SK-N-SH (cell line): ENCODE data around the gene SNAI3. TPM values are rescaled to one million over a fixed set of nuclear protein-coding genes. Genes with fewer than 3 reads are reported as not detected.

ENCODE experiments used
- CTCF ChIA-PET: fragments of 300-600, 350-600 bp; formaldehyde crosslinking; extraction: SDS; loops from one replicate; lab custom pipeline; 2021; lab: Yijun Ruan, JAX
- POLR2A ChIA-PET: fragments of 350-600 bp; sonication (Branson Sonifier 250); formaldehyde crosslinking; extraction: SDS; loops from one replicate; lab custom pipeline; 2020; ENCODE audit warnings: antibody characterized with exemption, inconsistent platforms; lab: Yijun Ruan, JAX
- DNase-seq: peaks from one replicate; pipeline ENCODE4 v3.0.0; 2012
- H2AFZ ChIP-seq: fragments of 200-600 bp; sonication (generic); 2 replicates; pipeline ENCODE4 v1.8.1; 2016; ENCODE audit warnings: antibody characterized with exemption, mild to moderate bottlenecking, low read depth
- H3F3A ChIP-seq: fragments of 200-600 bp; sonication (generic); replicated peaks from 2 replicates; pipeline ENCODE3; 2016; ENCODE audit warnings: antibody characterized with exemption, mild to moderate bottlenecking; ENCODE audit not compliant: insufficient read depth
- H3K27ac ChIP-seq, 2 experiments: fragments of 200-500 bp in 1 of 2; fragments of 200-600 bp in 1 of 2; sonication (Bioruptor generic) in 1 of 2; sonication (generic), shearing (Covaris generic) in 1 of 2; 2 replicates each; pipeline versions ENCODE4 v1.5.1 to v1.6.1; 2014 to 2016; ENCODE audit warnings: low read depth in 2 of 2, inconsistent platforms in 1 of 2, low read length in 1 of 2, mild to moderate bottlenecking in 1 of 2, mixed read lengths in 1 of 2
- H3K27me3 ChIP-seq: fragments of 200-600 bp; sonication (generic), shearing (Covaris generic); 2 replicates; pipeline ENCODE4 v1.6.1; 2016; ENCODE audit warnings: mixed run types; ENCODE audit not compliant: insufficient read depth
- H3K36me3 ChIP-seq, 2 experiments: fragments of 200-500 bp in 1 of 2; fragments of 200-600 bp in 1 of 2; sonication (Bioruptor generic) in 1 of 2; sonication (generic) in 1 of 2; replicated peaks in 1 of 2; 2 replicates each; pipeline versions ENCODE3 to v1.5.1; 2014 to 2016; ENCODE audit warnings: low read length in 1 of 2, mild to moderate bottlenecking in 1 of 2; ENCODE audit not compliant: insufficient read depth in 2 of 2, control insufficient read depth in 1 of 2
- H3K4me1 ChIP-seq, 2 experiments: fragments of 200-500 bp in 1 of 2; fragments of 200-600 bp in 1 of 2; sonication (Bioruptor generic) in 1 of 2; sonication (generic), shearing (Covaris generic) in 1 of 2; 2 replicates each; pipeline versions ENCODE4 v1.5.1 to v1.6.1; 2014 to 2016; ENCODE audit warnings: low read depth in 1 of 2, low read length in 1 of 2, mixed run types in 1 of 2; ENCODE audit not compliant: insufficient read depth in 2 of 2, control insufficient read depth in 1 of 2
- H3K4me2 ChIP-seq: fragments of 200-600 bp; sonication (generic), shearing (Covaris generic); 2 replicates; pipeline ENCODE4 v1.6.1; 2017; ENCODE audit warnings: mixed run types
- H3K4me3 ChIP-seq, 2 experiments: fragments of 200-500 bp in 1 of 2; fragments of 200-600 bp in 1 of 2; sonication (Bioruptor generic) in 1 of 2; sonication (generic), shearing (Covaris generic) in 1 of 2; 2 replicates each; pipeline versions ENCODE4 v1.5.1 to v1.8.1; 2014 to 2016; ENCODE audit warnings: low read depth in 2 of 2, inconsistent platforms in 1 of 2, low read length in 1 of 2, mild to moderate bottlenecking in 1 of 2, mixed read lengths in 1 of 2, moderate library complexity in 1 of 2
- H3K79me2 ChIP-seq: fragments of 200-600 bp; sonication (generic); 2 replicates; pipeline ENCODE4 v1.8.1; 2017; ENCODE audit warnings: mild to moderate bottlenecking; ENCODE audit not compliant: insufficient read depth
- H3K9ac ChIP-seq: fragments of 200-600 bp; sonication (generic); 2 replicates; pipeline ENCODE4 v1.6.1; 2017; ENCODE audit warnings: mixed run types
- H3K9me2 ChIP-seq: fragments of 200-600 bp; sonication (generic); 2 replicates; pipeline ENCODE4 v1.6.1; 2017; ENCODE audit warnings: mixed run types
- H3K9me3 ChIP-seq: fragments of 200-600 bp; sonication (generic); 2 replicates; pipeline ENCODE4 v1.6.1; 2017; ENCODE audit warnings: mixed run types, mild to moderate bottlenecking, moderate library complexity
- H4K20me1 ChIP-seq: fragments of 200-600 bp; sonication (generic); 2 replicates; pipeline ENCODE4 v1.6.1; 2017; ENCODE audit warnings: mild to moderate bottlenecking, mixed run types; ENCODE audit not compliant: insufficient read depth
- CHD2 ChIP-seq: fragments of 150-350 bp; IDR thresholded peaks from 2 replicates; pipeline ENCODE4 v1.6.1; 2018; ENCODE audit warnings: low read length; ENCODE audit not compliant: partially characterized antibody
- ELF1 ChIP-seq: IDR thresholded peaks from 2 replicates; pipeline ENCODE4 v1.4.0; 2012
- EP300 ChIP-seq, 2 experiments: IDR thresholded peaks; 2 replicates each; pipeline versions ENCODE4 v1.4.0 to v1.6.1; 2012; ENCODE audit warnings: borderline replicate concordance in 1 of 2, low read depth in 1 of 2, low read length in 1 of 2
- FOSL2 ChIP-seq: IDR thresholded peaks from 2 replicates; pipeline ENCODE4 v1.4.0; 2012; ENCODE audit warnings: low read depth, mild to moderate bottlenecking, moderate library complexity, borderline replicate concordance
- FOXM1 ChIP-seq: IDR thresholded peaks from 2 replicates; pipeline ENCODE4 v1.4.0; 2012; ENCODE audit warnings: low read depth, mild to moderate bottlenecking
- JUND ChIP-seq: IDR thresholded peaks from 2 replicates; pipeline ENCODE4 v1.4.0; 2012
- MAX ChIP-seq: IDR thresholded peaks from 2 replicates; pipeline ENCODE4 v1.4.0; 2012; ENCODE audit warnings: low read depth
- NRF1 ChIP-seq: IDR thresholded peaks from 2 replicates; pipeline ENCODE4 v1.6.1; 2012; ENCODE audit warnings: low read depth, mild to moderate bottlenecking, low read length
- POLR2AphosphoS5 ChIP-seq: IDR thresholded peaks from 2 replicates; pipeline ENCODE4 v1.6.1; 2012; ENCODE audit warnings: low read depth, low read length
- RAD21 ChIP-seq: IDR thresholded peaks from 2 replicates; pipeline ENCODE4 v1.6.1; 2012; ENCODE audit warnings: mild to moderate bottlenecking, low read length
- RXRA ChIP-seq: IDR thresholded peaks from 2 replicates; pipeline ENCODE4 v1.4.0; 2012; ENCODE audit warnings: low read depth, mild to moderate bottlenecking, borderline replicate concordance
- TCF12 ChIP-seq: IDR thresholded peaks from 2 replicates; pipeline ENCODE4 v1.4.0; 2012
- USF1 ChIP-seq: IDR thresholded peaks from 2 replicates; pipeline ENCODE4 v1.4.0; 2012; ENCODE audit warnings: low read depth, borderline replicate concordance
- USF2 ChIP-seq: fragments of 150-350 bp; IDR thresholded peaks from 2 replicates; pipeline ENCODE4 v1.6.1; 2017; ENCODE audit warnings: antibody characterized with exemption, low read length, low read depth, borderline replicate concordance
- YY1 ChIP-seq: IDR thresholded peaks from 2 replicates; pipeline ENCODE4 v1.4.0; 2012; ENCODE audit warnings: low read depth, mild to moderate bottlenecking
- WGBS: methylation state at CpG from one replicate; pipeline ENCODE4 v1.1.6; 2017; ENCODE audit warnings: low lambda C conversion rate; 5-methylcytosine and 5-hydroxymethylcytosine counted together
- polyA plus RNA-seq, 3 experiments: library from polyadenylated mRNA; depleted of rRNA; stranded (reverse); fragments of >200 nt; gene quantifications; 2 replicates each; pipeline ENCODE4 v1.2.3, GENCODE V29; 2012
- TF ChIP-seq, protein P1 (sequence below): fragments of 150-350 bp; IDR thresholded peaks from 2 replicates; pipeline ENCODE4 v1.6.1; 2016; ENCODE audit warnings: mild to moderate bottlenecking, low read depth, low read length
- TF ChIP-seq, protein P2 (sequence below): IDR thresholded peaks from 2 replicates; pipeline ENCODE4; 2012
- TF ChIP-seq, protein P3 (sequence below): IDR thresholded peaks from 2 replicates; pipeline ENCODE4 v1.6.1; 2012; ENCODE audit warnings: mild to moderate bottlenecking, low read depth, low read length, moderate library complexity

The SNAI3 gene
- polyA plus RNA-seq, 1 of the 3 experiments (the other 2 are of a cell fraction), result 0.03 TPM

GRCh38 chr16:88723507-88723887 lies 37.2 kb upstream of the SNAI3 start:
- no peak overlapping the region for H2AFZ ChIP-seq
- H3K4me3 ChIP-seq, result no peak overlapping the region
- peaks cover 0 to 34% of the 10 kb centered on the region in 2 experiments; a peak in 1 of 4 replicates for H3K4me1 ChIP-seq
- POLR2A ChIA-PET, result no interaction called here
- no peaks in the 10 kb centered on the region for H3F3A ChIP-seq
- H3K36me3 ChIP-seq, result peaks cover 8 to 65% of the 10 kb centered on the region in 2 experiments
- no peak overlapping the region for H3K27ac ChIP-seq
- H3K9me2 ChIP-seq, result no peaks in the 10 kb centered on the region
- H3K79me2 ChIP-seq, result no peaks in the 10 kb centered on the region
- no peaks in the 10 kb centered on the region for H3K9me3 ChIP-seq
- H3K4me2 ChIP-seq, result no peak overlapping the region
- TF ChIP-seq POLR2AphosphoS5 (no peak), MAX (no peak), ELF1 (no peak), NRF1 (no peak), EP300 (IDR thresholded peaks at IDR 0.05; ENCODE audit: borderline replicate concordance in 1 of 2, low read depth in 1 of 2, low read length in 1 of 2) (no peak), JUND (no peak), TCF12 (no peak), CHD2 (no peak), YY1 (no peak), RXRA (no peak)
- TF ChIP-seq, protein P1, sequence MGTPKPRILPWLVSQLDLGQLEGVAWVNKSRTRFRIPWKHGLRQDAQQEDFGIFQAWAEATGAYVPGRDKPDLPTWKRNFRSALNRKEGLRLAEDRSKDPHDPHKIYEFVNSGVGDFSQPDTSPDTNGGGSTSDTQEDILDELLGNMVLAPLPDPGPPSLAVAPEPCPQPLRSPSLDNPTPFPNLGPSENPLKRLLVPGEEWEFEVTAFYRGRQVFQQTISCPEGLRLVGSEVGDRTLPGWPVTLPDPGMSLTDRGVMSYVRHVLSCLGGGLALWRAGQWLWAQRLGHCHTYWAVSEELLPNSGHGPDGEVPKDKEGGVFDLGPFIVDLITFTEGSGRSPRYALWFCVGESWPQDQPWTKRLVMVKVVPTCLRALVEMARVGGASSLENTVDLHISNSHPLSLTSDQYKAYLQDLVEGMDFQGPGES, result no peak
- TF ChIP-seq, protein P2, sequence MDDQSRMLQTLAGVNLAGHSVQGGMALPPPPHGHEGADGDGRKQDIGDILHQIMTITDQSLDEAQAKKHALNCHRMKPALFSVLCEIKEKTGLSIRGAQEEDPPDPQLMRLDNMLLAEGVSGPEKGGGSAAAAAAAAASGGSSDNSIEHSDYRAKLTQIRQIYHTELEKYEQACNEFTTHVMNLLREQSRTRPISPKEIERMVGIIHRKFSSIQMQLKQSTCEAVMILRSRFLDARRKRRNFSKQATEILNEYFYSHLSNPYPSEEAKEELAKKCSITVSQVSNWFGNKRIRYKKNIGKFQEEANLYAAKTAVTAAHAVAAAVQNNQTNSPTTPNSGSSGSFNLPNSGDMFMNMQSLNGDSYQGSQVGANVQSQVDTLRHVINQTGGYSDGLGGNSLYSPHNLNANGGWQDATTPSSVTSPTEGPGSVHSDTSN, result no peak
- no peak overlapping the region for H3K9ac ChIP-seq
- H3K27me3 ChIP-seq, result no peaks in the 10 kb centered on the region
- 68% methylated on average over 7 of the region's 8 CpGs for WGBS
- CTCF ChIA-PET, result interaction anchor here (0.6 to 5.0 kb wide), 5 partner anchors 13 to 38 kb away, joined by 3 to 28 read pairs (median 3); no protein-coding TSS in a partner anchor
- DNase-seq, result no peak
- no peaks in the 10 kb centered on the region for H4K20me1 ChIP-seq

DNA sequence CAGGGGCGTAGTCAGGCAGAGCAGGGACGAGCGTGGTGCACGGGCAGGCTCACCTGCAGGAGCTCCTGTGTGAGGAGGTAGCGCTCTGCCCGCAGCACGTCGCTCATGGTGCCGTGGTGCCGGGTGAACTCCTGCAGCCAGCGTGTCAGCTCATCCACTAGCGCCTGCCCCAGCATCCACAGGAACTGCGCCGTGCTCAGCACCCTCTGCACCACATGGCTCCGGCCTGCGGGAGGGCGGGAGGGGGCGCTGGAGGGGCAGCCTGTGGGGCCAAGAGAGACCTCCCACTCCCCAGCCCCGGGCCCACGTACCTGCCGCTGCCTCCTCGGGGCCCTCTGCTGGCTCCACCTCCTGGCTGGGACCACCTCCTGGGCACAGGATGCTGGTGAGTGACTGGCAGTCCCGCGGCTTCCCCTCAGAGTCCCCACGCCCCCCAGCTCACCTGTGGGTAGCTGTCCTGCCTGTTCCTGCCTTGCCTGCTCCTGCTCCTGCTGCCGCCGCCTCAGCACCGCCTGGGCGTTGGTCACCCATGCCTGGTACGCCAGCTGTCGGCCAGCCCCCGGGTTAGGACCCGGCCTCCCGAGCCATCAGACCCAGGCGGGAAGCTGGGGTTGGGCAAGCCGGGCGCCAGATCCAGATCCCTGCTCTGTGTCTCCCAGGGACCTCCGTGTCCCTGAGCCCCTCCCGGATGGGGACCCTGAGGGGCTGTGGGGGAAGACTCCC lies 36.6 kb upstream of the SNAI3 start:
- H3K27me3 ChIP-seq, result no peaks in the 10 kb centered on the region
- H3K9me2 ChIP-seq, result no peaks in the 10 kb centered on the region
- ChIA-PET POLR2A (no interaction called here), CTCF (interaction anchor here (0.5 to 5.0 kb wide), 6 partner anchors 13 to 481 kb away, joined by 3 to 28 read pairs (median 3); no protein-coding TSS in a partner anchor)
- no peak overlapping the region for H2AFZ ChIP-seq
- H3K4me2 ChIP-seq, result no peak overlapping the region
- no peaks in the 10 kb centered on the region for H3F3A ChIP-seq
- H4K20me1 ChIP-seq, result no peaks in the 10 kb centered on the region
- 95% methylated on average over 21 of the region's 39 CpGs for WGBS
- H3K36me3 ChIP-seq, result peaks cover 12 to 65% of the 10 kb centered on the region in 2 experiments
- H3K9me3 ChIP-seq, result no peaks in the 10 kb centered on the region
- DNase-seq, result peak; percentile 54
- H3K4me1 ChIP-seq, result peaks cover 0 to 30% of the 10 kb centered on the region in 2 experiments; a peak in 1 of 4 replicates
- no peak overlapping the region for H3K27ac ChIP-seq
- no peak overlapping the region for H3K4me3 ChIP-seq
- H3K9ac ChIP-seq, result no peak overlapping the region
- H3K79me2 ChIP-seq, result no peaks in the 10 kb centered on the region
- TF ChIP-seq FOSL2 (no peak), USF2 (no peak), USF1 (no peak), RAD21 (no peak), TCF12 (no peak), FOXM1 (no peak), YY1 (no peak)
- TF ChIP-seq, protein P3, sequence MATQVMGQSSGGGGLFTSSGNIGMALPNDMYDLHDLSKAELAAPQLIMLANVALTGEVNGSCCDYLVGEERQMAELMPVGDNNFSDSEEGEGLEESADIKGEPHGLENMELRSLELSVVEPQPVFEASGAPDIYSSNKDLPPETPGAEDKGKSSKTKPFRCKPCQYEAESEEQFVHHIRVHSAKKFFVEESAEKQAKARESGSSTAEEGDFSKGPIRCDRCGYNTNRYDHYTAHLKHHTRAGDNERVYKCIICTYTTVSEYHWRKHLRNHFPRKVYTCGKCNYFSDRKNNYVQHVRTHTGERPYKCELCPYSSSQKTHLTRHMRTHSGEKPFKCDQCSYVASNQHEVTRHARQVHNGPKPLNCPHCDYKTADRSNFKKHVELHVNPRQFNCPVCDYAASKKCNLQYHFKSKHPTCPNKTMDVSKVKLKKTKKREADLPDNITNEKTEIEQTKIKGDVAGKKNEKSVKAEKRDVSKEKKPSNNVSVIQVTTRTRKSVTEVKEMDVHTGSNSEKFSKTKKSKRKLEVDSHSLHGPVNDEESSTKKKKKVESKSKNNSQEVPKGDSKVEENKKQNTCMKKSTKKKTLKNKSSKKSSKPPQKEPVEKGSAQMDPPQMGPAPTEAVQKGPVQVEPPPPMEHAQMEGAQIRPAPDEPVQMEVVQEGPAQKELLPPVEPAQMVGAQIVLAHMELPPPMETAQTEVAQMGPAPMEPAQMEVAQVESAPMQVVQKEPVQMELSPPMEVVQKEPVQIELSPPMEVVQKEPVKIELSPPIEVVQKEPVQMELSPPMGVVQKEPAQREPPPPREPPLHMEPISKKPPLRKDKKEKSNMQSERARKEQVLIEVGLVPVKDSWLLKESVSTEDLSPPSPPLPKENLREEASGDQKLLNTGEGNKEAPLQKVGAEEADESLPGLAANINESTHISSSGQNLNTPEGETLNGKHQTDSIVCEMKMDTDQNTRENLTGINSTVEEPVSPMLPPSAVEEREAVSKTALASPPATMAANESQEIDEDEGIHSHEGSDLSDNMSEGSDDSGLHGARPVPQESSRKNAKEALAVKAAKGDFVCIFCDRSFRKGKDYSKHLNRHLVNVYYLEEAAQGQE, result no peak
- TF ChIP-seq, protein P1, result no peak
